ENCODE measurements around the gene SMIM22.

The SMIM22 gene, protein sequence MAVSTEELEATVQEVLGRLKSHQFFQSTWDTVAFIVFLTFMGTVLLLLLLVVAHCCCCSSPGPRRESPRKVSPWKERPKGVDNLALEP

DNA sequence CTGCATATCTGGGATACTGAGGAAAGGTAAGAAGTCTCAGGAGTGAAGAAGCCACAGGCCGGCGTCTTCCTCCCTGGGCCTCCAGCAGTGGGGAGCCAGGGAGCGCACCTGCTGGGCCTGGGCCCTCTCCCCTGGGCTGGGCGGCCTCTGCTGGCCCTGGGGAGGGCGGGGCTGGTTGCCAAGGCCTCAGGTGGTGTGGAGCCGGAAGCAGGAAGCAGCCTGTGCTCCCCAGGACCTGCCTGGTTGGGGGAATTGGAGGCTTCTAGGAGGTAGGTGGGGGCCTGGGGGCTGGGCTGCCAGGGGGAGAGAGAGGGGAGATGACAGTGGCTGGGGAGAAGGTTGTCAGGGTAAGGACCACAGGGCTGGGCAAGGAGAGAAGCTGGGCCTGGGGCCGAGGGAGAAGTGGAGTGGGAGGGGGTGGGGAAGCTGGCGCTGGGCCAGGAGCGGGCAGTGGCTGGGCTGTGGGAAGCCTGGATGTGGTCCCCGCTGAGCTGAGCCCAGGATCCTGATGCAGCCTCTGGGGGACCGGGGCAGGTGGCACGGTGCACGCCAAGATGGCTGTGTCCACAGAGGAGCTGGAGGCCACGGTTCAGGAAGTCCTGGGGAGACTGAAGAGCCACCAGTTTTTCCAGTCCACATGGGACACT, at the start of gene SMIM22:
Gene SMIM22, plus strand, starts transcription at position 189 of the 647 bp plus-strand sequence. Its CDS starts 366 bp downstream, at position 555.
- WGBS (ENCODE audit: insufficient coverage, insufficient read length): no CpG with 5 or more reads among the region's 14 CpGs
- Histone ChIP-seq H3K36me3 (ENCODE audit: control insufficient read depth, insufficient read depth, low read length) (peaks cover 8% of the 10 kb centered on the region), H3K4me3 (ENCODE audit: low read length) (no peak within 1 kb of the TSS), H3K4me1 (ENCODE audit: control insufficient read depth, insufficient read depth, low read length) (no peaks in the 10 kb centered on the region), H3K27ac (ENCODE audit: low read length) (no peak within 1 kb of the TSS), H3K27me3 (ENCODE audit: control insufficient read depth, insufficient read depth, low read length) (no peaks in the 10 kb centered on the region), H3K9me3 (ENCODE audit: control insufficient read depth, insufficient read depth, low read length) (no peaks in the 10 kb centered on the region)
- DNase-seq (ENCODE audit: low read depth, low spot score): no peak

DNA sequence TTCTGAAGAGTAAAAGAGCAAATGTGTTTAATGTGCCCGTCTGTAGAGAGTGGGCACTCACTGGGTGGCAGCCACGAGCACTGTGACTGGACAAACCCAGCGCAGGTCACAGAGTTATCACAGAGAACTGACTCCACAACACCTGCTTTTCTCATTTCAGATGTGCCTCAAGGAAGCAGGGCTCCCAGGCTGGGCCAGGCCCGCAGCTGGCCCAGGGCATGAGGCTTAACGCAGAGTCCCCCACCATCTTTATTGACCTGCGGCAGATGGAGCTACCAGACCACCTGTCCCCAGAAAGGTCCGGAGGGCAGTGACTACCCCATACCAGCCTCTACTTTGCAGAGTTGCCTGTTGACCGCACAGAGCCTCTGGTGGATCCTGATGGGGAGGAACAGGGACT, 49.0 kb upstream of the SMIM22 start:
- H3K4me3 ChIP-seq (ENCODE audit: low read length): no peak overlapping the region
- H3K27me3 ChIP-seq (ENCODE audit: control insufficient read depth, insufficient read depth, low read length): no peaks in the 10 kb centered on the region
- H3K36me3 ChIP-seq (ENCODE audit: control insufficient read depth, insufficient read depth, low read length): peaks cover 5% of the 10 kb centered on the region; the same call in 1 of the 2 replicates
- no peak overlapping the region for H3K27ac ChIP-seq (ENCODE audit: low read length)
- H3K9me3 ChIP-seq (ENCODE audit: control insufficient read depth, insufficient read depth, low read length): no peaks in the 10 kb centered on the region
- no CpG with 5 or more reads among the region's 8 CpGs for WGBS (ENCODE audit: insufficient coverage, insufficient read length)
- no peaks in the 10 kb centered on the region; the same call in 1 of the 2 replicates for H3K4me1 ChIP-seq (ENCODE audit: control insufficient read depth, insufficient read depth, low read length)
- DNase-seq (ENCODE audit: low read depth, low spot score): no peak

DNA sequence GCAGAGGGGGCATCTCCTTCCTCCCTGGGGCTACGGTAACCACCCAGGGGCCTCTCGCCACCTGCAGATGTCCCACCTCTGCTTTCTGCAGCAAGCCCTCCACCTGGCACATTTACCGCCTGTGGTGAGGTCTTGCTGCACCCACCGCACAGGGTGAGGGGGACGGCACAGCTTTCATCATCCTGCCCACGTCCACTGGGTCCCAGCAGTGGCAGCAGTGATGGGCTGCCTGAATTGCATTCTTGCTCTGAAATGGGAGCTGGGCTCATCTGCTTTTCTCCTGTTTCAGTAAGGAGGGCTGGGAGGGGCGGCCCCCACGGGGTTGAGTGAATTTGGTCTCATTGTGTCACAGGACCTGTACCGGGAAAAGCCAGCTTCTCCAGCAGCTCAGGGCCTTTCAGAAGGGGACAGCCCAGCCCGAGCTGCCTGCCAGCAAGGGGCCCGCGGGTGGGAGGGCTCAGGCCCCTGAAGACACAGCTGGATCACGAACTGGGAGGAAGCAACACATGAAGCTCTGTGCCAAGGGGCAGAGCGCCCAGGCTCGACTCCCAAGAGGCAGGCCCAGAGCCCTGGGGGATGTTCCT, 48.1 kb upstream of the SMIM22 start:
- Histone ChIP-seq H3K27me3 (ENCODE audit: control insufficient read depth, insufficient read depth, low read length) (no peaks in the 10 kb centered on the region), H3K27ac (ENCODE audit: low read length) (no peak overlapping the region), H3K4me1 (ENCODE audit: control insufficient read depth, insufficient read depth, low read length) (no peaks in the 10 kb centered on the region; the same call in 1 of the 2 replicates), H3K9me3 (ENCODE audit: control insufficient read depth, insufficient read depth, low read length) (no peaks in the 10 kb centered on the region), H3K36me3 (ENCODE audit: control insufficient read depth, insufficient read depth, low read length) (peaks cover 13% of the 10 kb centered on the region), H3K4me3 (ENCODE audit: low read length) (no peak overlapping the region)
- DNase-seq (ENCODE audit: low read depth, low spot score): no peak
- no CpG with 5 or more reads among the region's 15 CpGs for WGBS (ENCODE audit: insufficient coverage, insufficient read length)

DNA sequence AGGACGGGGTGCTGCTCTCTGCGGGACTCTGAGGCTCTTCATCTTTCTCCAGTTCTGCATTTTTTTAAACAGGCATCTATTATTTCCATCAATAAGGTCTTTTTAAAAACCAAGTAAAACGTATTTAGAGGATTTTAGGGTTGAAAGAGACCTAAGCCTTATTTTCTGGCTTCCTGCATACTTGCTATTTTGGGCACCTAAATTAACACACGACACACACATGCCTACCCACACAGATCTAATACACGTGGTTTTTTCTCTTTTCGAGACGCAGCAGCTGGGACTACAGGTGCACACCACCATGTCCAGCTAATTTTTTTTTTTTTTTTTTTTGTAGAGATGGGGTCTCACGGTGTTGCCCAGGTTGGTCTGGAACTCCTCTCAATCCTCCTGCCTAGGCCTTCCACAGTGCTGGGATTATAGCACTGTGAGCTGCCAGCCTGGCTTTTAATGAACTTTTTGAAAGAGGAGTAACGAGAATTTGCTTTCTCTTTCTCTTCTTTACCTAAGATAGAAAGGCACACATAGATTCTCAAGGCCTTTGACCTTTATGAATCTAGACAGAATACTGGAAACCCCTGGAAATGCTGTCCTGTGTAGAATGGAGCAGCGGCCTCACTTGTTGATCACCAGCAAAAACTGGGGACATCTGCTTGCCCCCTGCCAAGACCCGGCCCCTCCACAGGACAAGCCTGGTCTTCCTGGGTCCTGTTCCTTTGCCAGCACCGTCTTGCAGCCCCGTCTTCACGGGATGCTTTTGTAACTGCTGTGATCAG, 47.1 kb upstream of the SMIM22 start:
- H3K4me3 ChIP-seq (ENCODE audit: low read length): no peak overlapping the region
- WGBS (ENCODE audit: insufficient coverage, insufficient read length): no CpG with 5 or more reads among the region's 14 CpGs
- no peaks in the 10 kb centered on the region; the same call in 1 of the 2 replicates for H3K4me1 ChIP-seq (ENCODE audit: control insufficient read depth, insufficient read depth, low read length)
- DNase-seq (ENCODE audit: low read depth, low spot score): no peak
- no peak overlapping the region for H3K27ac ChIP-seq (ENCODE audit: low read length)
- H3K36me3 ChIP-seq (ENCODE audit: control insufficient read depth, insufficient read depth, low read length): peaks cover 21% of the 10 kb centered on the region
- no peaks in the 10 kb centered on the region for H3K27me3 ChIP-seq (ENCODE audit: control insufficient read depth, insufficient read depth, low read length)
- H3K9me3 ChIP-seq (ENCODE audit: control insufficient read depth, insufficient read depth, low read length): no peaks in the 10 kb centered on the region

DNA sequence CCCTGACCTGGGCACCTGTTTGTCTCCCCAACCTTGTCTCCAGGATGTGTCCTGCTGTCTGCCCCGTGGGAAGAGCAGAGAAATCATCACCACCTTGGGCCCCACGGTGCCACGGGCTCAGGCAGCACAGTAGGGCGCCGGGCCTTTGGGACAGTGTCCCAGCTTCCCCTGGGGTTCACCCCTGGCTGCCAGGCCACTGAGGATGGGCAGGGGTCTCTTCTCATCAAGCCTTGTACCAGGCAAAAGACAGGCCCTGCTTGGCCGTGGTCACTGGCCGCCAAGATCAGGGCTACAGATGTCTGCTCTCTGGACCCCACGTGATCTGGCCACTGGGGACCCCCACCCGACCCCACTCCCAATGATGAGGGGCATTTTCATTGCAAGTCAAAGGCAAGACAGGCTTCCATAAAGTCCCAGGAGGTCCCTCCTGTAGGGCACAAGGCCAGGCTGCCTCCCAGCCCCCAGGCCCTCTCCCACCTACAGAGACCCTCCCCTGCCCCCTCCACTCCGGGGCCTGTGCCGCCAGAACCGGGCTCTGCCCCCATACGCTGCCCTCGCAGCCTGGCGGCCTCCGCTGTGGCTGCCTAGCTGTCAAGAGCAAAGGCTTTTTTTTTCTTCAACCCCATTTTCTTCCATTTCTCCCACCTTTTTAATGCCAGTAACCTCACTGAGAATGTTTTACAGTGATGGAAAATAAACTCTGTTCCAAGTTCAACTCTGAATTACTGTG, 46.3 kb upstream of the SMIM22 start:
- no peak overlapping the region for H3K27ac ChIP-seq (ENCODE audit: low read length)
- WGBS (ENCODE audit: insufficient coverage, insufficient read length): no CpG with 5 or more reads among the region's 16 CpGs
- H3K36me3 ChIP-seq (ENCODE audit: control insufficient read depth, insufficient read depth, low read length): peaks cover 24% of the 10 kb centered on the region
- no peaks in the 10 kb centered on the region for H3K4me1 ChIP-seq (ENCODE audit: control insufficient read depth, insufficient read depth, low read length)
- no peak overlapping the region for H3K4me3 ChIP-seq (ENCODE audit: low read length)
- H3K27me3 ChIP-seq (ENCODE audit: control insufficient read depth, insufficient read depth, low read length): no peaks in the 10 kb centered on the region
- no peak for DNase-seq (ENCODE audit: low read depth, low spot score)
- H3K9me3 ChIP-seq (ENCODE audit: control insufficient read depth, insufficient read depth, low read length): no peaks in the 10 kb centered on the region

DNA sequence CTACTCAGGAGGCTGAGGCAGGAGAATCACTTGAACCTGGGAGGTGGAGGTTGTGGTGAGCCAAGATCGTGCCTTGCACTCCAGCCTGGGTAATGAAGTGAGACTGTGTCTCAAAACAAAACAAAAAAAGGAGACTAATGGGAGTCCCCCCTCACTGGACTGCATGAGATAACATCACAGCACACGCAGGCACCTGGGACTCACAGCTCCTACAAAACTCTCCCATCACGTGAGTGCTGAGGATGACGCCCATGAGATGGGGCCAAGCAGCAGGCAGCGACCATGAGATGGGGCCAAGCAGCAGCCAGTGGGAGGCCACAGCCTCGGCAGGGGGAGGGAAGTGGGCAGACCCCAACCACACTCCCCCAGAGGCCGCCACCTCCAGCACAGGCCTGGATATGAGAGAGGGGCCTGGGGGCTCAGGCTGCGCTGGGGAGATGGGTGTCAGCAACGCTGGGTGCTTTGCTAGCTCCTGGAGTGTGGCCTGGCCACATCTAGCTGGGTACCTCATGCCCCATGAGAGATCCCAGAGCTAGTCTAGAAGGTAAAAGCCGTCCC, 45.4 kb upstream of the SMIM22 start:
- no peak overlapping the region for H3K27ac ChIP-seq (ENCODE audit: low read length)
- H3K4me3 ChIP-seq (ENCODE audit: low read length): no peak overlapping the region
- H3K4me1 ChIP-seq (ENCODE audit: control insufficient read depth, insufficient read depth, low read length): no peaks in the 10 kb centered on the region
- H3K9me3 ChIP-seq (ENCODE audit: control insufficient read depth, insufficient read depth, low read length): no peaks in the 10 kb centered on the region
- no CpG with 5 or more reads among the region's 10 CpGs for WGBS (ENCODE audit: insufficient coverage, insufficient read length)
- no peak for DNase-seq (ENCODE audit: low read depth, low spot score)
- H3K27me3 ChIP-seq (ENCODE audit: control insufficient read depth, insufficient read depth, low read length): no peaks in the 10 kb centered on the region
- peaks cover 24% of the 10 kb centered on the region for H3K36me3 ChIP-seq (ENCODE audit: control insufficient read depth, insufficient read depth, low read length)

DNA sequence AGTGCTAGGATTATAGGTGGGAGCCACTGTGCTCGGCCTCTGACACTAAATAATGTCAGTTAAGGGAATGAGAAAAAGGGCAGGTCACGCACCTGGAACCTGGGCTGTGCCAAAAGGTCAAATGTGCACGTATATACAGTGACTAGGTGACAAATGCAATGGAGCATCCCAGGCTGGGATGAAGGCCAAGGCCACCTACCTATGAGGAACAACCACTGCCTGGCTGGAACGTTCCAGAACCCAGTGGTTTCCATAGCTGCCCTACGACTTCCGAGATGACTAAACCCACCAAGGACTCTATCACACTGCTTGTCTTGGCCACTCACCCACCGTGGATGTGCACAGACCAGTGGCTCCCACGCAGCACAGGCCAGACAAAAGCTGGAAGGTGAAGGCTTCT, 44.3 kb upstream of the SMIM22 start:
- H3K9me3 ChIP-seq (ENCODE audit: control insufficient read depth, insufficient read depth, low read length): no peaks in the 10 kb centered on the region
- DNase-seq (ENCODE audit: low read depth, low spot score): no peak
- H3K27ac ChIP-seq (ENCODE audit: low read length): no peak overlapping the region
- H3K4me1 ChIP-seq (ENCODE audit: control insufficient read depth, insufficient read depth, low read length): no peaks in the 10 kb centered on the region
- H3K36me3 ChIP-seq (ENCODE audit: control insufficient read depth, insufficient read depth, low read length): peaks cover 28% of the 10 kb centered on the region
- no peaks in the 10 kb centered on the region for H3K27me3 ChIP-seq (ENCODE audit: control insufficient read depth, insufficient read depth, low read length)
- H3K4me3 ChIP-seq (ENCODE audit: low read length): no peak overlapping the region
- WGBS (ENCODE audit: insufficient coverage, insufficient read length): no CpG with 5 or more reads among the region's 8 CpGs

DNA sequence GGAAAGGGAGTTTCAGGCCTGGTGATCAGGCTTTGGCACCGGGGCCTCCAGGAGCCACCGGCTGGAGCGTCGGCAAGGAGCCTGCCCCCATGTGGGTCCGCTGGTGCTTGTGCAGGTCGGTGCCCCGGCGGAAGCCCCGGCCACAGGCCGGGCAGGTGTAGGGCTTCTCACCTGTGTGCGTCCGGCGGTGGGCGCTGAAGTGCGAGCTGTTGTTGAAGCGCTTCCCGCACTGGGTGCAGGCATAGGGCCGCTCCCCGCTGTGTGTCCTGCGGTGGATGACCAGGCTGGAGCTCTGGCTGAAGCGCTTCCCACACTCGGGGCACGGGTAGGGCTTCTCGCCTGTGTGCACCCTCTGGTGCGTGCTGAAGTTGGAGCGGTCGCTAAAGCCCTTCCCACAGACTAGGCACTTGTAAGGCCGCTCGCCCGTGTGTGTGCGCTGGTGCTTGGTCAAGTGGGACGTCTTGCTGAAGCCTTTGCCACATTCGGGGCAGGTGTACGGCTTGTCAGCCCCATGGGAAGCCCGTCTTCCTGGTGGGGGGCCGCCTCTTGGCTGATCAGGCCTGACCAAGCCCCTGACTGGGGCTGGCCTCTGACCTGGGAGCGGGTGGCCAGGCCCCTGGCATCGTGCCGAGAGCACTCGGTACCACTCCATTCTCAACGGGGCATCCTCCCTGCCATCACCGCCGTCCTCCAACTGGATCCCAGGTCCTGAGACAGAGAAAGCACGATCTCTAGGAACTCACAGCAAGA, 42.6 kb upstream of the SMIM22 start:
- WGBS (ENCODE audit: insufficient coverage, insufficient read length): no CpG with 5 or more reads among the region's 44 CpGs
- no peaks in the 10 kb centered on the region for H3K4me1 ChIP-seq (ENCODE audit: control insufficient read depth, insufficient read depth, low read length)
- H3K9me3 ChIP-seq (ENCODE audit: control insufficient read depth, insufficient read depth, low read length): no peaks in the 10 kb centered on the region
- H3K36me3 ChIP-seq (ENCODE audit: control insufficient read depth, insufficient read depth, low read length): peaks cover 29% of the 10 kb centered on the region
- H3K27ac ChIP-seq (ENCODE audit: low read length): no peak overlapping the region
- no peak for DNase-seq (ENCODE audit: low read depth, low spot score)
- no peaks in the 10 kb centered on the region for H3K27me3 ChIP-seq (ENCODE audit: control insufficient read depth, insufficient read depth, low read length)
- H3K4me3 ChIP-seq (ENCODE audit: low read length): no peak overlapping the region

DNA sequence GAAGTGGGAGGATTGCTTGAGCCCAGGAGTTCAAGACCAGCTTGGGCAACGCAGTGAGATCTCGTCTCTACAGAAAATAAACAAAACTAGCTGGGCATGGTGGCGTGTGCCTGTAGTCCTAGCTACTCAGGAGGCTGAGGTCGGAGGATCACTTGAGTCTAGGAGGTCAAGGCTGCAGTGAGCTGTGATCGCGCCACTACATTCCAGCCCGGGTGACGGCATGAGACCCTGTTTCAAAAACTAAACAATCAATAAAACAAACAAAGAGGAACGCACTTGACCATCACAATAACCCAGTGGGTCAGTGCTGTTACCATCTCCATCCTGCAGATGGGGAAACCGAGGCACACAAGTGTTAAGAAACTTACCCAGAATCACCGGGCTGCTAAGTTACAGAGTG, 41.9 kb upstream of the SMIM22 start:
- H3K27ac ChIP-seq (ENCODE audit: low read length): no peak overlapping the region
- no peak for DNase-seq (ENCODE audit: low read depth, low spot score)
- H3K4me1 ChIP-seq (ENCODE audit: control insufficient read depth, insufficient read depth, low read length): no peaks in the 10 kb centered on the region
- no peaks in the 10 kb centered on the region for H3K27me3 ChIP-seq (ENCODE audit: control insufficient read depth, insufficient read depth, low read length)
- no CpG with 5 or more reads among the region's 11 CpGs for WGBS (ENCODE audit: insufficient coverage, insufficient read length)
- H3K9me3 ChIP-seq (ENCODE audit: control insufficient read depth, insufficient read depth, low read length): no peaks in the 10 kb centered on the region
- no peak overlapping the region for H3K4me3 ChIP-seq (ENCODE audit: low read length)
- peaks cover 32% of the 10 kb centered on the region for H3K36me3 ChIP-seq (ENCODE audit: control insufficient read depth, insufficient read depth, low read length)

Data from iPS DF 6.9 (cell line).